SIG-M5 treated with dmso at 0.1 percent for 504 hours (cell line): ENCODE results near the gene SLC35F3.

ENCODE experiments used
- DNase-seq: peaks from one replicate; lab custom pipeline; 2025; ENCODE audit not compliant: unreplicated experiment; lab: John Stamatoyannopoulos, UW

Gene SLC35F3

GRCh38 chr1:233909195-233909594 is 4.7 kb downstream of the SLC35F3 start:
- no peak for DNase-seq

DNA sequence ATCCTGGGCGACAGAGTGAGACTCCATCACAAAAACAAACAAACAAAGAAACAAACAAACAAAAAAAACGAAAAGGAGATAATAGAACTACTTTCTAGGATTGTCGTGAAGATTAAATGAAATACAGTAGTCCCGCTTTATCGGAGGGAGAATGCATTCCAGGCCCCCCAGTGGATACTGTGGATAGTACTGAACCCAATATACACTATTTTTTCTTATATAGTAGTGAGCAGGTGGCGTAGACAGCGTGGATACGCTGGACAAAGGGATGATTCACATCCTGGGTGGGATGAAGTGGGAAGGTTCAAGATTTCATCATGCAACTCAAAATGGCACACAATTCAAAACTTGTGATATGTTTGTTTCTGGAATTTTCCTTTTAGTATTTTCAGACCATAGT is 8.0 kb downstream of the SLC35F3 start:
- no peak for DNase-seq

DNA sequence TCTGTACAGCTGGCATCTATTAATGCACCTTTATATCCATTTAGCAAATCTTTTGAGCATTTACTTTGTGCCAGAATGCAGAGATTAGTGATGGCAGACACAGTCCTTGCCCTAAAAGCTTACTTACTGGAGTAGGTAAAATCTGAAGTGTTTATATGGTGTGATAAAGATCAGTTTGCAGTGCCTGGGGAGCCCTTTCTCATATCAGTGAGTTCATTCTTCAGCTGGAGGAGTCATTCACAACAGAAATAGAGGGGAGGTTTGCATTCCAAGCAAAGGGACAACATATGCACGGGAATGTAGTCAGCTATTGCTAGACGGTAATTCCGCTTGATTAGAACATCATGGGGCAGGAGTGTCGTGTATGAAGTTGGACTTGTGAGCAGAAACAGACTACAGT is 8.4 kb downstream of the SLC35F3 start:
- DNase-seq, result no peak

DNA sequence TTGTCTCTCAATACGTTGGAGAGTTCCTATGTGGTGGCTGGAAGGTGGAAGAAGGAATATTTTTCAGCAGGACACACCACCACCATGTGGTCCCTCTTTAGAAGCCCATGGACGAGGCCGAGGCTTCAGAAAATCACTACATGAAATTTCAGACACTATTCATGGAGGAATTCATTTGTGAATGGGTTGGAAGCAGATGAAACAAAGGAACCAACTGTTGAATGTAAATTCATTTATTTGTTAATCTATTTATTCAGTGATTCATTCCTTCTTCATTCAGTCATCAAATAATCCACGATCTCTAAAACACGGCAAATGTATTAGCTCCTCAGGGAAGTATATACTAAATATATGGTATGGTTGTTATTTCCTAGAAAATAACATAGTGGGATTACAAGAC is 12.2 kb downstream of the SLC35F3 start:
- no peak for DNase-seq

DNA sequence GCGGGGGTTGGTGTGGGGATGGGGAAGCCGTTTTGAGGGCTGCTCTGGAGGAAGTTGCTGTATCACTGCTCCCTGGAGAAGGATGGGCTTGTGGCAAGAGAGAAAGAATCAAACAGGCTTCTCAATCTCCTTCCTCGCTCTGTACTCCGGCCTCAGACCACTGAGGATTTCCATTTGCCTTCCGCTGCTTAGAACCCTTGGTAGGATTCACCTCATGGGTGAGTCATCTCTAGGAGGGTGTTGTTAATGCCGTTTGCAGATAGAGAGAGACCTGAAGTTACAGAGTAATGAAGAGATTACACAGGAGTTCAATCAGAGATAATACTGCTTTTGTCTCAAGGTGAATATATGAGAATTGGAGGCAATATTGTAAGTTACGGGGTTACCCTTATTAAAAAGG is 15.3 kb downstream of the SLC35F3 start:
- DNase-seq, result no peak

DNA sequence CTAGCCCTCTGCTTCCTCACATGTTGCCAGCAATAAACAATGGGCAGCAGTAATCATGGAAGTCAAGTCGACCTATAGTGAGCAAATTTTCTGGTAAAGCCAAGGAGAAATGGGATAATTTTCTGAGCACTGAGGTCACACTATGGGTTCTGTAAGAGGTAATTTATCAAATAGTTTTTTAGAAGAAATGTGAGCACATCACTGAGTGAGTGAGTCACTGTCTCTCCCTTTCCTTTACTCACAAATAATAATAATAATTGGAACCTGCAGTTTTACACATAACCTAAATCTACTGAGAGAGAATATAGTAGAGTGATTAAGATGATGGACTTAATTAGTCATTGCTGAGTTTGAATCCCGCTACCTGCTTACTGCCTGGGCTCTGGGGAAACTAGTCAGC is 23.6 kb downstream of the SLC35F3 start:
- DNase-seq, result no peak

DNA sequence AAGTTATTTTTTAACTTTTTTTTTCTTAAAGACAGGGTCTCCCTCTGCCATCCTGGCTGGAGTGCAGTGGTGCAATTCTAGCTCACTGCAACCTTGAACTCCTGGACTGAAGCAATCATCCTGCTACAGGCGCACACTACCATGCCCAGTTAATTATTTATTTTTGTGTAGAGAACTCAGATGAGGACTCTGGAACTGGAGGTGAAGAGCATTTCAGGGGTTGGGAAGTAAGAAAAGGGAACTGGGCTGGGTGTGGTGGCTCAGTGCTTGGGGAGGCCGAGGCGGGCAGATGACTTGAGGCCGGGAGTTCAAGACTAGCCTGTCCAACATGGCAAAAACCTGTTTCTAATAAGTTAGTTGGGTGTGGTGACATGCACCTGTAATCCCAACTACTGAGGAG is 28.9 kb downstream of the SLC35F3 start:
- DNase-seq, result no peak

DNA sequence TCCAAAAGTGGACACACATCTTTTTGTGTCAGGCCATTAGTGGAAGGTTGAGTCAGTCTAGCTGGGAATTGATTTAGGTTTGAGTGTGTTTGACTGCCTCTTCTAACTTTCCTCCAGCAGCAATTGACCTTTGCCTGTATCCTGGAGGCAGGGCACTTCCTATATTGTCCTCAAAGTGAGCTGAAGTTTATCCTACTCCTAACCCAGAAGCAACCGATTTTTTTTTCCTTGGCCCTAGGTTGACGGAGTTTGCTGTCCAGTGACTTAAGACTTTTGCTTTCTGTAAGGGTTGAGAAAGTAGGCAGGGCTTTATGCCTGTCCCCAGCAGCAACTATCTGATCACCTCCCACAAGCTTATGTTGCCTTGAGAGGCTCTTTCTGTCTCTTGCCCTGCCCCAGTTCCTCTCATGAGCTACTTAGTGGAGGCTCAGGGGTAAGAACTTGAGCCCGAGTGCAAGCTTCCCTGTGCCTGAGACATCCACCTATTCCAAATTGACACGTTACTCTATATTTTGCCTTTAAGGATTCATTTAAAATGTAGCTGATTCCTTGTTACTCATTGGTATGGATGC is 30.9 kb downstream of the SLC35F3 start:
- DNase-seq, result no peak

DNA sequence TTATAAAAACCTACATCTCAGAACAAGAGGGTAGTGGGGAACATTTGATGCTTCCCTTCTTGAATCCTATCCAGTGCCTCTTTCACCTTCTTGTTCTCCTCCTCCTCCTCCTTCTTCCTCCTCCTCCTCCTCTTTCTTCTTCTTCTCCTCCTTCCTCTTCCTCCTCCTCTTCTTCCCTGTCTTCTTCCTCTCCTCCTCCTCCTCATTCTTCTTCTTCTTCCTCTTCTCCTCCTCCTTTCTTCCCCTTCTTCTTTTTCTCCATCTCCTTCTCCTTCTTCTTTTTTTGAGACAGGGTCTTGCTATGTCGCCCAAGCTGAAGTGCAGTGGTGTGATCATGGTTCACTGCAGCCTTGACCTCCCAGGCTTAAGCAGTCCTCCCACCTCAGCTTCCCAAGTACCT is 31.9 kb downstream of the SLC35F3 start:
- no peak for DNase-seq

- DNase-seq, result no peak
Observed at GRCh38 chr1:233936842-233937241, 32.4 kb downstream of the SLC35F3 start.

- DNase-seq, result no peak
Observed at GRCh38 chr1:233938476-233938875, 34.0 kb downstream of the SLC35F3 start.

GRCh38 chr1:233939451-233939850 is 35.0 kb downstream of the SLC35F3 start:
- DNase-seq, result no peak

GRCh38 chr1:233940908-233941307 is 36.4 kb downstream of the SLC35F3 start:
- no peak for DNase-seq

GRCh38 chr1:233944601-233945000 is 40.1 kb downstream of the SLC35F3 start:
- DNase-seq, result no peak

GRCh38 chr1:233945573-233945972 is 41.1 kb downstream of the SLC35F3 start:
- DNase-seq, result no peak

DNA sequence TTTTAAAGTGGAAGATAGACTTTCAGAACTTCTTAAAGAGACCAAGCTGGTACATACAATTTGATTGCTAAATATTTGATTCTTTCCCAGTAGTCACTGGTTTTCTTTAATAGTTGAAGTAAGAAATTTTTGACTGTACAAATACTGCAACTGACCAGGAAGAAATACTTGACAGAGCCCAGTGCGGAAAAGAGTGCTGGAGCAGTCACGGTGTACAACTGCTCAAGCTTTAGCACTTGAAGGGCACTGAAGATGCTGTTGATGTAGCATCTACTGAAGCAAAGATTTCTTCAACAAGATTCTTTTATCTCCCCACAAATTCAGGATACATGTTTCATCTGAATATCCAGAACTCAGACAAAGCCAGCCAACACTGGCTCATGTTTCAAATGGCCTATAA is 41.5 kb downstream of the SLC35F3 start:
- no peak for DNase-seq

DNA sequence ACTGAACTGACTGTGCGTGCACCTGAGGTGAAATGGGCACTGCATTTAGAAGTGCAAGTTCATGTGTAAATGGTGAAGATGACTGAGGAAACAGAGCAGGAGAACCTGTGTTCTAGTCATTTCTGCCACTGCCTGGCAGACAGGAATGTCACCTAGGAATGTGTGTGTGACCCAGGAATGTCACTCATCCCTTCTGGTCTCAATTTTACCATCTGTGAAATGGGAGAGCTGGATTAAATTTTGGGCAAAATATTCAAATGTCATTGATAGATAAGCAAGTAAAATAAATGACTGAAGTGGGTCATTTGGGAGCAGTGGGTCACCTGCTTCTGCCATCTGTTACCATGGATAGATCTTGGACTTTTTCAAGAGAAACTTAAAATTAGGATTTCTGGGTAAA is 42.2 kb downstream of the SLC35F3 start:
- no peak for DNase-seq

GRCh38 chr1:233951804-233952203 is 47.3 kb downstream of the SLC35F3 start:
- DNase-seq, result no peak

DNA sequence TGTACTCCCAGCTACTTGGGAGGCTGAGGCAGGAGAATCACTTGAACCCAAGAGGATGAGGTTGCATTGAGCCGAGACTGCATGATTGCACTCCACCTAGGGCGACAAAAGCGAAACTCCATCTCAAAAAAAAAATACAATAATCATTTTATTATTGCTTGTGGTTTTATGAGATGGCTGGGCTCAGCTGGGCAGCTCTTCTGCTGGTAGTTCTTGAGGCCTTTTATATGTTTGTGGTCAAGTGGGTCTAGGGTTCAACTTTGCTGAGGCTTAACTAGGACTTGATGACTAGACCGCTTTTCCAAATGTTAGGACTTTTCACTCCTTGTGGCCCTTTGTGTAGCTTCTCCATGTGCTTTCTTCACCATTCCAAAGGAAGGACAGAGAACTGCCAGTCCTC is 53.2 kb downstream of the SLC35F3 start:
- no peak for DNase-seq

DNA sequence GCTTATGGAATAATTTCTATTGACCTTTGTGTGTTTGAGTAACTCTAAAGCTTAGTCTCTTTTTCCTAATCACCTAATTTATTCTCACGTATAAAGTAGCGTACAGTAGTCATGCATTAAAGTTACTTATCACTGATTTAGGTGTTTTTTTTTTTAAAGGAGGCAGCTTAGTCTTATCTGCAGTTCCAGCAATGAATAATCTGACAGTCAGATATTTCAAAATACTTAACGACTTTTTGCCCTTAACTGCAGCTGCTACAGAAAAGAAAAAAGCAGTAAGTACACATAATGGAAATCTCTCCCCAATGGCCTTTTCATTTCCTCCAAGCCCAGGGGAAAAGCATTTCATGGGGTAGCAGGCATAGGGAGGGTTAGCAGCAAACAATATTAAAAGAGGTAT is 54.6 kb downstream of the SLC35F3 start:
- DNase-seq, result no peak

- DNase-seq, result no peak
Observed at GRCh38 chr1:233959971-233960370, 55.5 kb downstream of the SLC35F3 start.

- no peak for DNase-seq
Observed at GRCh38 chr1:233960386-233960785, 55.9 kb downstream of the SLC35F3 start.

GRCh38 chr1:233962878-233963277 is 58.4 kb downstream of the SLC35F3 start:
- no peak for DNase-seq

DNA sequence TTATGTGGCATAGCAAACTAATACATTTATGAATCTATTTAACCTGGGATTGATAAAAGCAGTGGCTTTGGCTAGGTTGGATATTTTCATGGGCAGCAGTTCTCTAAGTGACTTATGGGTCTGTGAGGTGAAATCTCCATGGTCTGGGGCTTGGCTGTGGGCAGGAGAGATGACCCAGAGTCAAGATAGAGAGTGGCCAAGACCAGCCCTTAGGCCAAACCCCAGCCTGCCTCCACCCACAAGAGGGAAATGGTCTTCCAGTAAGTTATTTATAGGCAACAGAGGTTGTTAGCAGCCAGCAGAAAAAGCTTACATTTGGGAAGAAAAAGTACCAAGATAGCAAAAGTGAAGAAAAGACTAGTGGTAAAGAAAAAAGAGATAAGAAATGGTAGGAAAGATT is 61.4 kb downstream of the SLC35F3 start:
- no peak for DNase-seq
